Liver (tissue), 3 donors: ENCODE data around the gene MEX3C.

Experiments
- EGR1 ChIP-seq, 2 donors: IDR thresholded peaks; 2 replicates each; pipeline ENCODE4 v1.6.1; 2016 to 2018; ENCODE audit warnings: antibody characterized with exemption in 2 of 2, low read depth in 2 of 2
- RAD21 ChIP-seq, 2 donors: IDR thresholded peaks; 2 replicates each; pipeline ENCODE4 v1.6.1; 2016; ENCODE audit warnings: antibody characterized with exemption in 2 of 2, mild to moderate bottlenecking in 2 of 2
- SP1 ChIP-seq: IDR thresholded peaks from 2 replicates; pipeline ENCODE4 v1.6.1; 2018; ENCODE audit warnings: antibody characterized with exemption, mild to moderate bottlenecking
- TAF1 ChIP-seq: conservative IDR thresholded peaks from 2 replicates; pipeline ENCODE4 v1.6.1; 2016; ENCODE audit warnings: antibody characterized with exemption, mild to moderate bottlenecking
- YY1 ChIP-seq: IDR thresholded peaks from 2 replicates; pipeline ENCODE4 v1.6.1; 2016; ENCODE audit warnings: antibody characterized with exemption, mild to moderate bottlenecking
- TF ChIP-seq, protein P1 (sequence below): fragments of 150-350 bp; IDR thresholded peaks from 2 replicates; pipeline ENCODE4 v1.5.1; 2017; ENCODE audit warnings: improper control_type of control experiment, low read depth, low read length; ENCODE audit not compliant: missing input control
- TF ChIP-seq, protein P2 (sequence below): IDR thresholded peaks from 2 replicates; pipeline ENCODE4 v1.6.1; 2016; ENCODE audit warnings: antibody characterized with exemption, mild to moderate bottlenecking
- donor health status: healthy.
- donor health status: healthy.

GRCh38 chr18:51137026-51137729, 60.3 kb downstream of the MEX3C start:
- no peak for TF ChIP-seq RAD21 (IDR thresholded peaks at IDR 0.05)
- TF ChIP-seq, protein P1, sequence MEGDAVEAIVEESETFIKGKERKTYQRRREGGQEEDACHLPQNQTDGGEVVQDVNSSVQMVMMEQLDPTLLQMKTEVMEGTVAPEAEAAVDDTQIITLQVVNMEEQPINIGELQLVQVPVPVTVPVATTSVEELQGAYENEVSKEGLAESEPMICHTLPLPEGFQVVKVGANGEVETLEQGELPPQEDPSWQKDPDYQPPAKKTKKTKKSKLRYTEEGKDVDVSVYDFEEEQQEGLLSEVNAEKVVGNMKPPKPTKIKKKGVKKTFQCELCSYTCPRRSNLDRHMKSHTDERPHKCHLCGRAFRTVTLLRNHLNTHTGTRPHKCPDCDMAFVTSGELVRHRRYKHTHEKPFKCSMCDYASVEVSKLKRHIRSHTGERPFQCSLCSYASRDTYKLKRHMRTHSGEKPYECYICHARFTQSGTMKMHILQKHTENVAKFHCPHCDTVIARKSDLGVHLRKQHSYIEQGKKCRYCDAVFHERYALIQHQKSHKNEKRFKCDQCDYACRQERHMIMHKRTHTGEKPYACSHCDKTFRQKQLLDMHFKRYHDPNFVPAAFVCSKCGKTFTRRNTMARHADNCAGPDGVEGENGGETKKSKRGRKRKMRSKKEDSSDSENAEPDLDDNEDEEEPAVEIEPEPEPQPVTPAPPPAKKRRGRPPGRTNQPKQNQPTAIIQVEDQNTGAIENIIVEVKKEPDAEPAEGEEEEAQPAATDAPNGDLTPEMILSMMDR = no peak
- no peak for TF ChIP-seq TAF1
- TF ChIP-seq, protein P2, sequence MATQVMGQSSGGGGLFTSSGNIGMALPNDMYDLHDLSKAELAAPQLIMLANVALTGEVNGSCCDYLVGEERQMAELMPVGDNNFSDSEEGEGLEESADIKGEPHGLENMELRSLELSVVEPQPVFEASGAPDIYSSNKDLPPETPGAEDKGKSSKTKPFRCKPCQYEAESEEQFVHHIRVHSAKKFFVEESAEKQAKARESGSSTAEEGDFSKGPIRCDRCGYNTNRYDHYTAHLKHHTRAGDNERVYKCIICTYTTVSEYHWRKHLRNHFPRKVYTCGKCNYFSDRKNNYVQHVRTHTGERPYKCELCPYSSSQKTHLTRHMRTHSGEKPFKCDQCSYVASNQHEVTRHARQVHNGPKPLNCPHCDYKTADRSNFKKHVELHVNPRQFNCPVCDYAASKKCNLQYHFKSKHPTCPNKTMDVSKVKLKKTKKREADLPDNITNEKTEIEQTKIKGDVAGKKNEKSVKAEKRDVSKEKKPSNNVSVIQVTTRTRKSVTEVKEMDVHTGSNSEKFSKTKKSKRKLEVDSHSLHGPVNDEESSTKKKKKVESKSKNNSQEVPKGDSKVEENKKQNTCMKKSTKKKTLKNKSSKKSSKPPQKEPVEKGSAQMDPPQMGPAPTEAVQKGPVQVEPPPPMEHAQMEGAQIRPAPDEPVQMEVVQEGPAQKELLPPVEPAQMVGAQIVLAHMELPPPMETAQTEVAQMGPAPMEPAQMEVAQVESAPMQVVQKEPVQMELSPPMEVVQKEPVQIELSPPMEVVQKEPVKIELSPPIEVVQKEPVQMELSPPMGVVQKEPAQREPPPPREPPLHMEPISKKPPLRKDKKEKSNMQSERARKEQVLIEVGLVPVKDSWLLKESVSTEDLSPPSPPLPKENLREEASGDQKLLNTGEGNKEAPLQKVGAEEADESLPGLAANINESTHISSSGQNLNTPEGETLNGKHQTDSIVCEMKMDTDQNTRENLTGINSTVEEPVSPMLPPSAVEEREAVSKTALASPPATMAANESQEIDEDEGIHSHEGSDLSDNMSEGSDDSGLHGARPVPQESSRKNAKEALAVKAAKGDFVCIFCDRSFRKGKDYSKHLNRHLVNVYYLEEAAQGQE = no peak
- no peak for TF ChIP-seq EGR1 (IDR thresholded peaks at IDR 0.05; ENCODE audit: low read depth in 2 of 2)
- no peak for TF ChIP-seq YY1
- no peak for TF ChIP-seq SP1
